IPS-18a (cell line): ENCODE data around the gene OR6C76.
"Not testable (repeated sequence)": the region's sequence is repeated elsewhere in the genome, so short reads cannot be mapped to it uniquely, and the experiment has no call there.

Experiments used
- H3K27ac ChIP-seq: one replicate; pipeline ENCODE4 v1.5.1; 2013; ENCODE audit warnings: low read length
- H3K27me3 ChIP-seq: one replicate; pipeline ENCODE4 v1.6.1; 2013; ENCODE audit warnings: mild to moderate bottlenecking, low read length; ENCODE audit not compliant: control insufficient read depth, insufficient read depth
- H3K36me3 ChIP-seq: one replicate; pipeline ENCODE4 v1.6.1; 2013; ENCODE audit warnings: low read depth, low read length; ENCODE audit not compliant: control insufficient read depth
- H3K4me1 ChIP-seq: one replicate; pipeline ENCODE4 v1.6.1; 2013; ENCODE audit warnings: low read depth, low read length; ENCODE audit not compliant: control insufficient read depth
- H3K4me3 ChIP-seq: one replicate; pipeline ENCODE4 v1.5.1; 2013; ENCODE audit warnings: low read length
- H3K9ac ChIP-seq: one replicate; pipeline ENCODE4 v1.6.1; 2013; ENCODE audit warnings: mild to moderate bottlenecking, low read length, moderate library complexity
- H3K9me3 ChIP-seq: one replicate; pipeline ENCODE4 v1.6.1; 2013; ENCODE audit warnings: low read depth, low read length; ENCODE audit not compliant: control insufficient read depth

OR6C76 gene

DNA sequence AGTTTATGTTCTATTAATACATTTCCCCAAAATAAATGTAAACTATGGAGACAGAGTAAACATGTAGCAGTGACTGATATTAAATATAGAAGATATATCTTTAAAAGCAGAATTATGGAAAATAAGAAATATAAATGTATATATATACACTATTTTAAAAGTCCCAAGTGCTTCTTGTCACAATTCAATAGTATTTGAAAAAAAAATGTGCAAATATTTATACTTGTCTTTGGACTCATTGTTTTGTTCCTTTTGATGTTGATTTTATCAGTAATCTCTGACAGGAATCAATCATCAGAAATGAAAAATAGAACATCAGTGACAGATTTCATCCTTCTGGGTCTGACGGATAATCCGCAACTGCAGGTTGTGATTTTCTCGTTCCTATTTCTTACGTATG lies at the start of gene OR6C76:
OR6C76 (plus strand) TSS at position 301 of the 400 bp plus-strand sequence; CDS start at position 301, 0 bp downstream.
- no peaks in the 10 kb centered on the region for H3K9me3 ChIP-seq
- H3K4me1 ChIP-seq: peaks cover 22% of the 10 kb centered on the region
- no peaks in the 10 kb centered on the region for H3K27me3 ChIP-seq
- no peaks in the 10 kb centered on the region for H3K36me3 ChIP-seq
- H3K9ac ChIP-seq: no peak within 1 kb of the TSS
- no peak within 1 kb of the TSS for H3K27ac ChIP-seq
- H3K4me3 ChIP-seq: no peak within 1 kb of the TSS

DNA sequence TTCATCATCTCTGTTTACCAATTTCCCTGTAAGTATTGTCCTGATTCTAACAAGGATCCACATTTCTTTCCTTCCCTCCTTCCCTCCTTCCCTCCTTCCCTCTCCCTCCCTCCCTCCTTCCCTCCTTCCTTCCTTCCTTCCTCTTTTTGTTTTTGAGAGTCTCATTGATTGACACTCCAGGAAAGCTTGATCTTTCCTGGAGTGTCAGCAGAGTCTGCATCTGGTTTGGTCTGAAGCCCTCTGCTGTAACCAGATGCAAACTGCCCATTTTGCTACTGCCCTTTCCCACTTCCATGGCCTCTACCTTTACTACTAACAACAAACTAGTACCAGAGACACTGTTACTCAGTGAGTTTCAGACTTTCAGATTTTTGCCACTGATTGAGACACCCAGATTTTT lies 40.2 kb upstream of the OR6C76 start:
- H3K4me1 ChIP-seq: peaks cover 14% of the 10 kb centered on the region
- no peak overlapping the region for H3K9ac ChIP-seq
- no peak overlapping the region for H3K27ac ChIP-seq
- H3K27me3 ChIP-seq: no peaks in the 10 kb centered on the region
- no peaks in the 10 kb centered on the region for H3K9me3 ChIP-seq
- H3K36me3 ChIP-seq: no peaks in the 10 kb centered on the region
- H3K4me3 ChIP-seq: no peak overlapping the region

DNA sequence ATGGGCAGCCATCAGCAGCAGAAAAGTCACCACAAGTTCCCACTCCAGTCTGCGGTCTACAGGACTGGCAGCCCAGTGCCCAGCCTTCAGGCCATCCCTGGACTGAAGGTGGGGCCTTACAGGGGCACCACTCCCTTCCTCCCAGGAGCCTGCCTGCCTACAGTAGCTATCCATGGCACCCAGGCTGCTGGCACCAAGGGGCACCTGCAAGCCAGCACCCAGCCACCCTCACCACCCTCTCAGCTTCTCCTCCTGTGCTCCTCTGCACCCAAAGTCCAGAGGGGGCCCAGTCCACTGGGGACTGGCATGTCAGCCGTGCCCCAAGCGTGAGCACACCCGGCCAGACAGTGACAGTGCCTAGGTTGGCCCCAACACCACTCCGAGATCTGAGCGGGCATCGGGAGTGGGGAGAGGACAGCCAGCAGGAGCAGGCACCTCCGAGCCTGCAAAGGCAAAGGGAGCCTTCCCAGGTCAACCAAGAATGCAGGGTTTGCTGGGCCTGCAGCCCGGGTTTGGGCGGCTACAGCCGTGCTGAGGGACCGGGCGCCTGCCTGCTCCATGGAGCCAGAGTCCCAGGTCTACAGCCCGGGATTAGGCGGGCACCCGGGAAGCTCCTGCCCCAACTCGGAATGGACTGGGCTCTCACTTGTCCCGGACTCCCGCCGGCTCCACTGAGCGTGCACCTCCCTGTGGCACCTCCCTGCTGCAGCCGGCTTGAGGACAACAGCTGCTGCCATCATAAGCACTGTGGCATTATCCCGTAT lies 33.8 kb upstream of the OR6C76 start:
- Histone ChIP-seq H3K27ac (no peak overlapping the region), H3K4me3 (no peak overlapping the region), H3K27me3 (no peaks in the 10 kb centered on the region), H3K36me3 (no peaks in the 10 kb centered on the region), H3K9me3 (no peaks in the 10 kb centered on the region), H3K9ac (no peak overlapping the region), H3K4me1 (no peaks in the 10 kb centered on the region)

DNA sequence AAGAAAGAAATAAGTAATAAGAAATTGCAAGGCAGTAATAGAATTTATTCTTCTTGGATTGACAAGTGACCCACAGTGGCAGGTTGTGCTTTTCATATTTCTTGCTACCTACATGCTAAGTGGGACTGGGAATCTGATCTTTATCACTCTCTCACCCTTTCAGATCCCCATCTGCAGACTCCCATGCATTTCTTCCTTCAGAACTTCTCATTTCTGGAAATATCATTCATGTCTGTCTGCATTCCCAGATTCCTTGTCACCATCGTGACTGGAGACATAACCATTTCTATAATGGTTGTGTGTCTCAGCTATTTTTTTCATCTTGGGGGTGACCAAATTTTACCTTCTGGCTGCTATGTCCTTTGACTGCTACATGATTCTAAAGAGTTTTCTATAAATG lies 29.7 kb upstream of the OR6C76 start:
- no peaks in the 10 kb centered on the region for H3K4me1 ChIP-seq
- no peaks in the 10 kb centered on the region for H3K9me3 ChIP-seq
- H3K36me3 ChIP-seq: no peaks in the 10 kb centered on the region
- no peak overlapping the region for H3K27ac ChIP-seq
- H3K4me3 ChIP-seq: no peak overlapping the region
- no peak overlapping the region for H3K9ac ChIP-seq
- no peaks in the 10 kb centered on the region for H3K27me3 ChIP-seq

DNA sequence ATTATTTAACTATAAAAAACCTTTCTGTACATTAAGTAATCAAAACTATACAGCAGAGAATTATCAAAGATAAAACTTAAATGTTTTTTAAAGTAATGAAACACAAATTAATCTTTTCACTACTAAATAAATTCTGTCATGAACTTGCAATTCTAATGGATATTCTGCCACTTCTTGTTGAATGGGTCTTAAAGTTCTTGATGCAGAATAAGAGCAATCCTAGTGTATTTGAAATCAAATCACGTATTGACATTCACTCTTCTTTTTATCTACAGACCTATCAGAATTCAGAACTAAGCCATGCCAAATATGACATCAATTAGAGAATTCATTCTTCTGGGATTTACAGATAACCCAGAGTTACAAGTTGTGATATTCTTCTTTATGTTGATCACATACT lies 25.8 kb upstream of the OR6C76 start, which contains the start of gene OR6C65:
OR6C65 (plus strand) TSS at position 301 of the 400 bp plus-strand sequence; CDS start at position 301, 0 bp downstream.
- no peak within 1 kb of the TSS for H3K27ac ChIP-seq
- H3K9ac ChIP-seq: no peak within 1 kb of the TSS
- no peaks in the 10 kb centered on the region for H3K4me1 ChIP-seq
- no peak within 1 kb of the TSS for H3K4me3 ChIP-seq
- no peaks in the 10 kb centered on the region for H3K27me3 ChIP-seq
- no peaks in the 10 kb centered on the region for H3K9me3 ChIP-seq
- no peaks in the 10 kb centered on the region for H3K36me3 ChIP-seq

DNA sequence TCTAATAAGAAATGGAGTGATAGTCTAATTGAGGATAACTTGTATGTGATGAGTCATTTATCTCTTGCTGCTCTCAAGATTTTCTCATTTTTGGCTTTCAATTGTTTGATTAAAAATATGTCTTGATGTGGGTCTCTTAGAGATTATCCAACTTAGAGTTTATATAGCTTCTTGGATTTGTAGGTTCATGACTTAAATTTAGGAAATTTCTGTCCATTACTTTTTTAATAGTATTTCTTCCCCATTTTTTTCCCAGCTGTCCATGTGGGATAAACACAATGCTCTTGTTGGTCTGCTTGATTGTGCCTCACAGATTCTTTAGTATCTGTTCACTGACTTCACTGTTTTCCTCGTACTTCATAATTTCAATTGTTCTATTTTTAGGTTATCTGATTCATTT lies 18.2 kb upstream of the OR6C76 start:
- H3K9me3 ChIP-seq: no peaks in the 10 kb centered on the region
- no peak overlapping the region for H3K9ac ChIP-seq
- no peaks in the 10 kb centered on the region for H3K36me3 ChIP-seq
- no peak overlapping the region for H3K4me3 ChIP-seq
- H3K27me3 ChIP-seq: no peaks in the 10 kb centered on the region
- no peak overlapping the region for H3K27ac ChIP-seq
- H3K4me1 ChIP-seq: no peaks in the 10 kb centered on the region

DNA sequence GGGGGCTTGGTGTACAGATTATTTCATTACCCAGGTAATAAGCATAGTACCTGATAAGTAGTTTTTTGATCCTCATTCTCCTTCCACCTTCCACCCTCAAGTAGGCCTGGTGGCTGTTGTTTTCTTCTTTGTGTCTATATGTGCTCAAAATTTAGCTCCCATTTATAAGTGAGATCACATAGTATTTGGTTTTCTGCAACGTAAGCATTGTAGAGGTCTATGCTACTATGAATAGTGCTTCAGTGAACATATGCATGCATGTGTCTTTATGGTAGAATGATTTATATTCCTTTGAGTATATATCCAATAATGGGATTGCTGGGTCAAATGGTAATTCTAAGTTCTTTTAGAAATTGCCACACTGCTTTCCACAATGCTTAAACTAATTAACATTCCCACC lies 16.9 kb upstream of the OR6C76 start:
- H3K27ac ChIP-seq, H3K9ac ChIP-seq, H3K4me1 ChIP-seq, H3K9me3 ChIP-seq, H3K4me3 ChIP-seq, H3K27me3 ChIP-seq, H3K36me3 ChIP-seq: not testable (repeated sequence)

DNA sequence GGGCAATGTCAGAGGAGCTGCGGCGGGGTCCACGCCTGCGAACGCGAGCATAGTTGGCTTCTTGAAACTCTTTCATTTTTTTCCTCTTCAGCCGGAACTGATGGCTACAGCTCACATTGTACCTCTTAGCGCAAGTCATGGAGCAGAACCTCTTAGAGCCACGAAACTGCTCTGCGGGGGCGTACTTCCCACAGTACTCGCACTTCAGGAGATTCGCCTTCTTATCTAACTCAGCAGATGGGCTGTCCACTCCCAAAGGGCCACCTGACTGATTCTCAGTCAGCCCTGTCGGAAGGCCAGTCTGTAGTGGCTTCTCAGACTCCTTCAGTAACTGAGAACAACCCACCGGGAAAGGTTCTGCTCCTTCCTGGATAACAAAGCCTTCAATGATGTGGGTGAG lies 13.9 kb upstream of the OR6C76 start:
- not testable (repeated sequence) for H3K9ac ChIP-seq, H3K4me3 ChIP-seq, H3K4me1 ChIP-seq, H3K9me3 ChIP-seq, H3K27me3 ChIP-seq, H3K27ac ChIP-seq, H3K36me3 ChIP-seq

DNA sequence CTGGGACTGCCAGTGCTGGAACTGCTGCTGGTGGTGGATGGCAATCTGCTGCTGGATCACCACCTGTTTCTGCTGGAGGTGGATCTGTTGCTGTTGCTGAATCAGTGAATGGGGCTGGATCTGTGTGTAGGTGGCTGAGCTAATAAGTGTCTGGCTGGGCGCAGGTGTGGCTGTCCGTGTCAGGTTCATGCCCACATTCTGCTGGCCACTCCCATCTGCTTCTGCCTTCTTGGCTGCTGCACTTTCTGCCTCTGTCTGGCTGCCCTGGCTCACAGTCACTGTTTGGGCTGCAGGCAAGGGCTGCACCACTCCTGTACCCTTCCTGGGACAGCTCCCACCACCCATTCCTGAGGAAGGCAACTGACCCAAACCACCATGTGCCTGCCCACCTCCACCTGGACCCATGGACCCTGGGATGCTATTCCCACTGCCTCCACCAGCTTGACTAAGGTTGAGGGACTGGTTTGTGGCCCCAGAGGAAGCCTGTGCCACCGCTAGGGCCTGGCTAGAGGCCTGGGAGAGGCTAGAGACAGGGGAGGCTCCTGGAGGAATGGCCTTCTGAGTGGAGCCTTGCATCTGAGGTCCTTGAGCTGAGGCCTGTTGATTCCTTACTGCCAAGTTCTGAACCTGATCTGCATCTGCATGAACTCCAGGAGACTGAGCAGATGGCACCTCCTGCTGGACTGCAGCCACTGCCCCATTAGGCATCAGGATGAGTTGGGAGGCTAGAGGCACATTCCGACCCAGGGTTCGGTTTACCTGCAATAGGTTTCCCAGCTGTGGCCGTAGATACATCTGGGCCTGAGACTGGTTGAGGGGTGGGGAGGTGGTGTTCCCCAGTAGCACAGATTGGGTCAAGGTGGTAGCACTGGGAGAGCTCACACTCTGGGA lies 12.3 kb upstream of the OR6C76 start:
- not testable (repeated sequence) for H3K4me3 ChIP-seq, H3K27me3 ChIP-seq, H3K36me3 ChIP-seq, H3K9ac ChIP-seq, H3K9me3 ChIP-seq, H3K4me1 ChIP-seq, H3K27ac ChIP-seq

DNA sequence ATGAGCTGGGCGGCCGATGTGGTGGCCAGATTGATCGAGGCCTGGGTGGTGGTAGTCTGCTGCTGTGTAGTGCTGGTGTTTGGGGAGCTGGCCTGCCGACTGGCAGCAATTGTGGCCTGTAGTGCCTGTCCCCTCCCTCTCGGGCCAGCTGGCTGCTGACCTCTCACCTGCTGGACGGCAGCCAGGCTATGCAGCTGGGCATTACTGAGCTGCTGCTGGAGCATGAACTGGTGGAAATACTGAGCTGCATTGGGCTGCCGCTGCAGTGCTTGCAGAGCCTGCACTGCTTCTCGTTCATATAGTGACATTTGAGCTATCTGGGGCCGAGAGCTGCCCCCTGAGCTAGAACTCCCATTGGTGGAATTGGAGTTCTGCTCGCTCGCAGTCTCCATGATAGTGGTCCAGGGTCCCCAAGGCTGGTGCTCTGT lies 11.6 kb upstream of the OR6C76 start:
- not testable (repeated sequence) for H3K4me1 ChIP-seq, H3K9me3 ChIP-seq, H3K9ac ChIP-seq, H3K27ac ChIP-seq, H3K27me3 ChIP-seq, H3K4me3 ChIP-seq, H3K36me3 ChIP-seq

DNA sequence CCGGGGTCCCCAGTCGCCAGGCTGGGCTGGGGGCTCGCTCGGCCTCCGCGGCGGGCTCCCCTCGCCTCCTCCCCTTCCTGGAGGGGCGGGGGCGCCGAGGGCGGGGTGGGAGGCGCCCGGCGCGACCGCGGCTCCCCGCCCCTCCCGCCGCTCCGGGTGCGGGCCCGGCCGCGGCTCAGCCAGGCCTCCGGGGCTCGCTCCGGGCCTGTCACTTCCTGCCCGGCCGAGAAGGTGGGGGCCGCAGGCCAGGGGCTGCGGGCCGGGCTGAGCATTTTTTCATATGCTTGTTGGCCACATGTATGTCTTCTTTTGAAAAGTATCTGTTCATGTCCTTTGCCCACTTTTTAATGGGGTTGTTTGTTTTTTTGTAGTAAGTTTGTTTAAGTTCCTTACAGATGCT lies 11.2 kb upstream of the OR6C76 start:
- not testable (repeated sequence) for H3K4me3 ChIP-seq, H3K9ac ChIP-seq, H3K9me3 ChIP-seq, H3K27ac ChIP-seq, H3K36me3 ChIP-seq, H3K27me3 ChIP-seq, H3K4me1 ChIP-seq
